Karpas-422 (cell line): ENCODE measurements around the gene PPP1R12C. TPM values are rescaled to one million over a fixed set of nuclear protein-coding genes. Genes with fewer than 3 reads are reported as not detected.

Source experiments
- DNase-seq: peaks from one replicate; pipeline ENCODE4 v3.0.0-alpha.2; 2015
- H2AFZ ChIP-seq: fragments of 200-600 bp; sonication (generic); 2 replicates; pipeline ENCODE4 v1.6.1; 2014; ENCODE audit warnings: antibody characterized with exemption, low read length, mixed read lengths
- H3K27ac ChIP-seq: fragments of 200-600 bp; sonication (generic); 2 replicates; pipeline ENCODE4 v1.5.1; 2014; ENCODE audit warnings: mild to moderate bottlenecking, low read length, moderate library complexity
- H3K27me3 ChIP-seq: fragments of 200-600 bp; sonication (generic); 2 replicates; pipeline ENCODE4 v1.6.1; 2014; ENCODE audit warnings: low read length, mixed read lengths
- H3K36me3 ChIP-seq: fragments of 200-600 bp; sonication (generic); 2 replicates; pipeline ENCODE4 v1.6.1; 2014; ENCODE audit warnings: low read length, mixed read lengths; ENCODE audit not compliant: insufficient read depth
- H3K4me1 ChIP-seq: fragments of 200-600 bp; sonication (generic); 2 replicates; pipeline ENCODE4 v1.6.1; 2014; ENCODE audit warnings: mild to moderate bottlenecking, low read length, mixed read lengths
- H3K4me2 ChIP-seq: fragments of 200-600 bp; sonication (generic); 2 replicates; pipeline ENCODE4 v1.6.1; 2014; ENCODE audit warnings: low read length, low read depth, mild to moderate bottlenecking; ENCODE audit not compliant: poor library complexity, severe bottlenecking
- H3K4me3 ChIP-seq: fragments of 200-600 bp; sonication (generic); 2 replicates; pipeline ENCODE4 v1.5.1; 2014; ENCODE audit warnings: mild to moderate bottlenecking, antibody characterized with exemption, low read length, mixed read lengths
- H3K79me2 ChIP-seq: fragments of 200-600 bp; sonication (generic); 2 replicates; pipeline ENCODE4 v1.6.1; 2014; ENCODE audit warnings: mild to moderate bottlenecking, low read length, mixed read lengths
- H3K9ac ChIP-seq: fragments of 200-600 bp; sonication (generic); 2 replicates; pipeline ENCODE4 v1.6.0; 2014; ENCODE audit warnings: low read length
- H3K9me2 ChIP-seq: fragments of 200-600 bp; sonication (generic), shearing (Covaris generic); replicated peaks from 2 replicates; pipeline ENCODE4 v1.6.0; 2014; ENCODE audit warnings: mild to moderate bottlenecking, low read length, moderate library complexity; ENCODE audit not compliant: insufficient read depth
- H3K9me3 ChIP-seq: fragments of 300-700, 200-600 bp; sonication (generic); 2 replicates; pipeline ENCODE4 v1.6.1; 2014; ENCODE audit warnings: low read length, mixed read lengths
- H4K20me1 ChIP-seq: fragments of 200-600 bp; sonication (generic); 2 replicates; pipeline ENCODE4 v1.6.1; 2014; ENCODE audit warnings: mild to moderate bottlenecking, antibody characterized with exemption, low read length, low read depth; ENCODE audit not compliant: insufficient read depth
- total RNA-seq: library from RNA; depleted of rRNA; stranded (reverse); fragments of >200 nt; shearing (Covaris generic); gene quantifications from 2 replicates; pipeline ENCODE4 v1.2.3, GENCODE V29; 2014; ENCODE audit warnings: low replicate concordance

Gene PPP1R12C
- total RNA-seq, 1 experiment from 2014 or later = 81.8 TPM

DNA sequence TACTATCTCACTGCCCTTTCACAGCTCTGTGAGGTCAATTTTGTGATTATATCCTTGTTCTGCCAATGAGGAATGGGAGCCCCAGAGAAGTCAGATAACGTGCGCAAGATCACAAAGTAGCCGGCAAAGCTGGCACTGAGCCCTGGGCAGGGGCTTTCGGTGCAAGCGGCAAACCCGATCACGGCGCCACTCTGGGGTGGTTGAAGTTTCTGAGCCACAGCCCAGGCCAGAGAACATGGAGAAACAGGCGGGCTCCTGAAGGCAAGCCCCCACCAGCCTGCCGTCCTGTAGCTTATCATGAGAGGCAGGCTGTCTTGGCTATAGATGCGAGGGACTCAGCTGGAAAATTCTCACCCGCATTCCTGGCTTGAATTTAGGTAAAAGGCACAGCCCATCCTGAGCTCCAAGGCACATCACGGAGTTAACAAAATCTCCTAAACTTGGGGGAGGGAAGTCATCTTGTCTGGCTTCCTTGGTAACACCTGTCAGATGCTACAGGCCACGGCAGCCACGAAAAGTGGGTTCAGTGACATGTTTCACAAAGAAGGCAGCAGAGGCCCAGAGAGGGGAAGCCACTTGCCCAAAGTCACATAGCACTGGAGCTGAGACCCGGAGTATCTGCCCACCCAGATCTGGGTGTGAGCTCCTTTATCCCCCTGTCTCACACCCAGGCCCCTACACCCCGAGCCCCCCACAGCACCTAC is 19.1 kb upstream of the PPP1R12C start:
- Histone ChIP-seq H3K27ac (no peak overlapping the region), H2AFZ (no peak overlapping the region), H3K79me2 (no peaks in the 10 kb centered on the region), H3K4me1 (peaks cover 21% of the 10 kb centered on the region), H3K9ac (no peak overlapping the region), H3K36me3 (no peaks in the 10 kb centered on the region), H3K9me2 (no peaks in the 10 kb centered on the region), H3K27me3 (no peaks in the 10 kb centered on the region), H4K20me1 (no peaks in the 10 kb centered on the region), H3K4me3 (no peak overlapping the region), H3K4me2 (no peak overlapping the region), H3K9me3 (no peaks in the 10 kb centered on the region)
- no peak for DNase-seq

DNA sequence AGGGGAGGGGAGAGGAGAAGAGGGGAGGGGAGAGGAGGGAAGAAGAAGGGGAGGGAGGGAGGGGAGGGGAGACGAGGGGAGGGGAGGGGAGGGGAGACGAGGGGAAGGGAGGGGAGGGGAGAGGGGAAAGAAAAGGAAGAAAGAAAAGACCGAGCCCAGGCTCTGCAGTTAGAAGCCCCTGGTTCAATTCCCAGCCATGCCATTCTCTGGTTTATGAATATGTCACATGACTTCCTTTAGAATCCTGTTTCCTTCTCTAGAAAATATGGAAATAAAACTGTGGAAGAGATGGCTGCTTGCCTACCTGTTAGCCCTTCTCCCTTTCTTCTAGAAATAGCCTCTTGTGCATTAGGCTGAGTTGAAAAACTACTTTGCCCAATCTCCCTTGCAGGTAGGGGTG is 17.3 kb upstream of the PPP1R12C start:
- H4K20me1 ChIP-seq = no peaks in the 10 kb centered on the region
- H3K9ac ChIP-seq = no peak overlapping the region
- H3K36me3 ChIP-seq = no peaks in the 10 kb centered on the region
- DNase-seq = no peak
- no peaks in the 10 kb centered on the region for H3K9me2 ChIP-seq
- no peak overlapping the region for H3K4me3 ChIP-seq
- no peak overlapping the region for H2AFZ ChIP-seq
- peaks cover 26% of the 10 kb centered on the region for H3K4me1 ChIP-seq
- H3K9me3 ChIP-seq = no peaks in the 10 kb centered on the region
- no peak overlapping the region for H3K27ac ChIP-seq
- H3K79me2 ChIP-seq = no peaks in the 10 kb centered on the region
- H3K4me2 ChIP-seq = no peak overlapping the region
- H3K27me3 ChIP-seq = no peaks in the 10 kb centered on the region

DNA sequence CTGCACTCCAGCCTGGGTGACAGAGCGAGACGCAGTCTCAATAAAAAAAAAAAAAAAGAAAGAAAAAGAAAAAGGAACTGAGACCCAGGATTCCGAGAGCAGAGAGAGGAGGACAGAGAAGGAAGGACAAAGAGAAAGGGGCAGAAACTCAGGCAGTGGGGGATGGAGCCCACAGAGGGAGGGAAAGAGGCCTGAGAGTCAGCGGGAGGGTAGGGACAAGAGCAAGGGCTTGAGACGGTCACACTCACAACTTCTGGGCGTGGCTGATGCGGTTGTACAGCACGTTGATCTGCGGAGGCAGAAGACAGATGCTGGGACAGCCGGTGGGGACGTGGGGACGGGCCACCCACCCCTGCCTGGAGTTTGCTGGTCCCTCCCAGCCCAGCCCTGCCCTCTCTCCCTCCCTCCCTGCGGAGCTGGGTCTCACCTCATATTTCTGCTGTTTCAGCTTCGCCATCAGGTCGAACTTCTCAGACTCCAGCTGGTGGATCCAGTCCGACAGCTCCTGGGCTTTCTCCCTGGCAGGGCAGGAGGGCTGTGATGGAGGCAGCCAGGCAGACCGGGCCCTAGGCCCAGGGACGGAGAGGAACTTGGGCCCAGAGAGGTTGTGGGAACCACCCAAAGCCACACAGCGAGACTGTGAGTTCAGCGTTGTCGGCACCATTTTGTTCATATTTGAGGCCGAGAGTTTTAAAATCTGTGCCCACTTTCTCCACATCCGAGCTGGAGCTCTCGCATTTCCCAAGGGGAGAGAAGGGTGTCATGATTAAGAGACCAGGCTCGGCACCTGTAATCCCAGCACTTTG is 16.4 kb upstream of the PPP1R12C start:
- H3K27me3 ChIP-seq = no peaks in the 10 kb centered on the region
- H3K4me3 ChIP-seq = no peak overlapping the region; the same call in 1 of the 2 replicates
- H3K4me2 ChIP-seq = peak overlapping the region; percentile 59

DNA sequence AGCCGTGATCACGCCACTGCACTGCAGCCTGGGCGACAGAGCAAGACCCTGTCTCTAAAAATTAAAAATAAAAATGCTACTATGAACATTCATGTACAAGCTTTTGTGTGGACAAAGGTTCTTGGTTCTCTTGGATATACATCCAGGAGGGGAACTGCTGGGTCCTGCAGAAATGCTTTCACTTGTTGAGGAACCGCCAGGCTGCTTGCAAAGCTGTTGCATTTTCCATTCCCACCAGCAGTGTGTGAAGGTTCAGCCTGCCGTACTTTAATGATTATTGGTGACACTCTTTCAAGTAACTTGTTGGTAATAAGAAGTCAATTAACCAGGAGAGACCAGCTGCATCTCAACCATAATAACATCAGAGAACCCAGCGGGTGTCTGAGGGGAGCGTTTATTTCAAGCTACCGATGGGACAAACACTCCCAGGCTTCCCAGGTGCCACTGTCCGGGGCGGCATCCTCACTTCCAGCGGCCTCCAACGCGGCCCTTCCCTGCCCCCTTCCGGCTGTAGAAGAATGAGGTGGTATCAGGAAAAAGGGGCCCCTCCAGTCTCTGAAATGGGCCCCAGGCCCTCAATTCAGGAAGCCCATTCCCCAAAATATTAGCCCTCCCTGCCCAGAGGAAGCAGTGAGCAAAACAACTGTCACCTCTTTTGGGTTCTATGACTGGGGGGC is 15.2 kb upstream of the PPP1R12C start:
- Histone ChIP-seq H3K79me2 (no peaks in the 10 kb centered on the region), H3K9me2 (no peaks in the 10 kb centered on the region), H2AFZ (peak overlapping the region; percentile 80), H3K9ac (peak overlapping the region; percentile 40; the same call in 1 of the 2 replicates), H3K4me2 (peak overlapping the region; percentile 59), H3K4me3 (no peak overlapping the region), H3K36me3 (no peaks in the 10 kb centered on the region), H3K27me3 (no peaks in the 10 kb centered on the region), H3K27ac (no peak overlapping the region), H3K9me3 (no peaks in the 10 kb centered on the region), H4K20me1 (no peaks in the 10 kb centered on the region), H3K4me1 (peaks cover 26% of the 10 kb centered on the region)
- peak; percentile 68 for DNase-seq

More for the DNA sequence above, 16.4 kb upstream of the PPP1R12C start:
- Histone ChIP-seq H3K4me1 (peaks cover 26% of the 10 kb centered on the region), H3K36me3 (no peaks in the 10 kb centered on the region), H4K20me1 (no peaks in the 10 kb centered on the region), H3K9ac (peak overlapping the region; percentile 52), H3K79me2 (no peaks in the 10 kb centered on the region), H2AFZ (no peak overlapping the region), H3K27ac (no peak overlapping the region), H3K9me2 (no peaks in the 10 kb centered on the region), H3K9me3 (no peaks in the 10 kb centered on the region)
- peak; percentile 70 for DNase-seq

DNA sequence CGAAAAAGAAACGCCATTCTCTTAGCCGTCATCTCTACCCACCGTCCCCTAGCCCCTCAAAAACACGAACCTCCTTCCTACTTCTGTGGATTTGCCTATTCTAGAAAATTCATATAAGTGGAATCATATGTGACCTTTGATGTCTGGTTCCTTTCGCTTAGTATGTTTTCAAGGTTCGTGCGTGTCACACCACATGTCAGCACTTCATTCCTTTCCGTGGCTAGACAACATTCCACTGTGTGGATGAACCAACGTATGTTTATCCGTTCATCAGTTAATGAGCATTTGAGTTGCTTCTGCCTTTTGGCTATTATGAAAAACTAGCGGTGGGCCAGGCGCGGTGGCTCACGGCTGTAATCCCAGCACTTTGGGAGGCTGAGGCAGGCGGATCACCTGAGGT is 14.0 kb upstream of the PPP1R12C start:
- H3K79me2 ChIP-seq = no peaks in the 10 kb centered on the region
- no peak overlapping the region for H3K4me2 ChIP-seq
- peaks cover 26% of the 10 kb centered on the region for H3K4me1 ChIP-seq
- H3K9me3 ChIP-seq = no peaks in the 10 kb centered on the region
- no peaks in the 10 kb centered on the region for H3K36me3 ChIP-seq
- no peaks in the 10 kb centered on the region for H3K9me2 ChIP-seq
- no peak for DNase-seq
- no peak overlapping the region for H3K4me3 ChIP-seq
- no peak overlapping the region for H3K9ac ChIP-seq
- H3K27ac ChIP-seq = no peak overlapping the region
- no peak overlapping the region for H2AFZ ChIP-seq
- H4K20me1 ChIP-seq = no peaks in the 10 kb centered on the region
- no peaks in the 10 kb centered on the region for H3K27me3 ChIP-seq

DNA sequence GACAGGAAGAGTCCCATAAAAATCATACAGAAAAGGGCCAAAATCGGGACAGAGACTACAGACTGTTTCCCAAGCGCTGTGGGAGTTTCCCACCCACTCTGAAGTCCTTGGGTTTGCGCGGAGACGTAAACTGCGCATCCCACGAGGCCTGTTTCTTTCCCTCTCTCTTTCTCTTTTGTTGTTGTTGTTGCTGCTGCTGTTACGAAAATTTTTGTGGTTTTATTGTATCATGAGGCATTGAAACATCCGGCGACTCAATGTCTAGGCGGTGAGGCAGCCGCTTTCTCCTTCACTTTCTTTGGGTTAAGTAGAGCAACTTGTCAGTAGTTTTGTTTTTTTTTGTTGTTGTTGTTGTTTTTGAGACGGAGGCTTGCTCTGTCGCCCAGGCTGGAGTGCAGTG is 1.6 kb upstream of the PPP1R12C start:
- H3K36me3 ChIP-seq = no peaks in the 10 kb centered on the region
- no peaks in the 10 kb centered on the region for H3K27me3 ChIP-seq
- DNase-seq = no peak
- no peaks in the 10 kb centered on the region for H3K9me2 ChIP-seq
- H3K4me3 ChIP-seq = no peak overlapping the region
- H3K9ac ChIP-seq = no peak overlapping the region
- H4K20me1 ChIP-seq = peaks cover 28% of the 10 kb centered on the region
- H3K9me3 ChIP-seq = no peaks in the 10 kb centered on the region
- H3K27ac ChIP-seq = no peak overlapping the region
- peaks cover 56% of the 10 kb centered on the region for H3K4me1 ChIP-seq
- H3K79me2 ChIP-seq = peaks cover 39% of the 10 kb centered on the region
- no peak overlapping the region for H2AFZ ChIP-seq
- peak overlapping the region; percentile 99 for H3K4me2 ChIP-seq

DNA sequence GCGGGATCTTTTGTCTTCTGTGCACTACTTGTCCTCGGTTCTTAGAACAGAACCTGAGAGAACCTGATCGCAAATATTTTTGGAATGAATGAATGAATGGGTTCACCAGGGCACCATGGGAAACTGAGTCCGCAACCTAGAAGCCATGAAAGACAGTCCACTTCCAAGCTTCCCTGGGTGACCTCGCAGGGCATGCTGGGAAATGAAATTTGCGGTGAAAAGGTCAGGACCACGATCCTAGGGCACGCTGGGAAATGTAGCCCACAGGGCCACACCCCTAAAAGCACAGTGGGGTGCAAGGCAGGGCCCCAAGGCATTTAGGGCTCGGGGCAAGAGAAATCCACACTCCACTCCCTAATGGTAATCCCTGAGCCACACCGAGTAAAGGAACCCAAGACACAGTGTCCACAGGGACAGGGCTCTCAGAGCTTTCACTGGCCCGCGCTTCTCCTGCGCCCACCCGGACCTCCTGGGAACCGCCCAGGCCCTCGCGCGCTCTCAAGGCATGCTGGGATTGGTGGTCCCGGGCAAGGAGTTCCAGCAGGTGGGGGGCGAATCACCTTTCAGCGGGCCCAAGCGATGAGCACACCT is 1.1 kb upstream of the PPP1R12C start:
- H3K27me3 ChIP-seq = no peaks in the 10 kb centered on the region
- DNase-seq = no peak
- peaks cover 44% of the 10 kb centered on the region for H3K79me2 ChIP-seq
- H4K20me1 ChIP-seq = peaks cover 34% of the 10 kb centered on the region
- no peaks in the 10 kb centered on the region for H3K36me3 ChIP-seq
- H3K4me2 ChIP-seq = peak overlapping the region; percentile 99
- H3K4me3 ChIP-seq = peak overlapping the region; percentile 73
- peaks cover 61% of the 10 kb centered on the region for H3K4me1 ChIP-seq
- peak overlapping the region; percentile 41 for H2AFZ ChIP-seq
- H3K9me2 ChIP-seq = no peaks in the 10 kb centered on the region
- H3K27ac ChIP-seq = peak overlapping the region; percentile 61
- H3K9ac ChIP-seq = peak overlapping the region; percentile 76
- H3K9me3 ChIP-seq = no peaks in the 10 kb centered on the region
